B cell (primary cell): ENCODE measurements around the gene UBE2J2. TPM values are rescaled to one million over a fixed set of nuclear protein-coding genes. Genes with fewer than 3 reads are reported as not detected.

Experiments
- ATAC-seq: fragments of 200-7000 bp; cut with Tn5 transposase; one replicate; pipeline ENCODE4 v1.10.0; 2021; ENCODE audit warnings: low read depth, mild to moderate bottlenecking, moderate number of reproducible peaks, moderate library complexity
- CTCF ChIA-PET: fragments of 350-600 bp; sonication (Branson Sonifier 250); formaldehyde crosslinking; loops from one replicate; lab custom pipeline; 2021; ENCODE audit warnings: antibody characterized with exemption, inconsistent platforms; lab: Charles Lee
- POLR2A ChIA-PET: fragments of 350-600 bp; sonication (Branson Sonifier 250); formaldehyde crosslinking; loops from one replicate; lab custom pipeline; 2021; ENCODE audit warnings: antibody characterized with exemption; lab: Charles Lee
- DNase-seq: peaks from one replicate; pipeline ENCODE4 v3.0.0; 2013
- H2AFZ ChIP-seq: 2 replicates; pipeline ENCODE4 v1.6.1; 2012; ENCODE audit warnings: mild to moderate bottlenecking, low read depth, low read length; ENCODE audit not compliant: insufficient read depth, poor library complexity, severe bottlenecking
- H3K27ac ChIP-seq, 2 donors: 1 replicate in 1 of 2; 2 replicates in 1 of 2; pipeline ENCODE4 v1.5.1; 2012 to 2013; ENCODE audit warnings: low read length in 2 of 2, mild to moderate bottlenecking in 2 of 2, moderate library complexity in 1 of 2
- H3K27me3 ChIP-seq, 4 experiments: fragments of 200-600 bp in 1 of 4; sonication (generic) in 1 of 4; replicated peaks in 1 of 4; 1 replicate in 2 of 4; 2 replicates in 2 of 4; pipeline versions ENCODE4 v1.6.1 to v1.7.0; 2013 to 2016; ENCODE audit warnings: low read length in 3 of 4, mild to moderate bottlenecking in 2 of 4, mixed read lengths in 1 of 4, moderate library complexity in 1 of 4; ENCODE audit not compliant: insufficient read depth in 4 of 4, control insufficient read depth in 3 of 4; ENCODE audit errors: control extremely low read depth in 1 of 4
- H3K36me3 ChIP-seq, 2 experiments: replicated peaks in 1 of 2; 1 replicate in 1 of 2; 2 replicates in 1 of 2; pipeline versions ENCODE4 v1.6.1 to v1.7.1; 2013; ENCODE audit warnings: low read length in 1 of 2; ENCODE audit not compliant: insufficient read depth in 2 of 2, control insufficient read depth in 1 of 2; ENCODE audit errors: control extremely low read depth in 1 of 2, extremely low read depth in 1 of 2
- H3K4me1 ChIP-seq, 2 donors: fragments of 200-600 bp in 1 of 2; sonication (generic) in 1 of 2; 1 replicate in 1 of 2; 2 replicates in 1 of 2; pipeline versions ENCODE4 v1.5.1 to v1.6.1; 2013 to 2017; ENCODE audit warnings: low read length in 2 of 2; ENCODE audit not compliant: control insufficient read depth in 2 of 2, insufficient read depth in 2 of 2
- H3K4me2 ChIP-seq: replicated peaks from 2 replicates; pipeline ENCODE3; 2012; ENCODE audit warnings: mild to moderate bottlenecking, low read depth, low read length; ENCODE audit not compliant: poor library complexity, severe bottlenecking
- H3K4me3 ChIP-seq, 5 experiments: fragments of 200-600 bp in 1 of 5; sonication (generic) in 1 of 5; 1 replicate in 3 of 5; 2 replicates in 2 of 5; pipeline versions ENCODE4 v1.5.1 to v1.7.0; 2011 to 2016; ENCODE audit warnings: low read length in 4 of 5, mild to moderate bottlenecking in 4 of 5, low read depth in 2 of 5, control low read depth in 1 of 5, moderate library complexity in 1 of 5; ENCODE audit not compliant: insufficient read depth in 1 of 5; ENCODE audit errors: control extremely low read depth in 1 of 5, extremely low read depth in 1 of 5
- H3K79me2 ChIP-seq: fragments of 200-600 bp; sonication (generic); one replicate; pipeline ENCODE4 v1.6.0; 2016; ENCODE audit warnings: low read length; ENCODE audit not compliant: control insufficient read depth, insufficient read depth
- H3K9ac ChIP-seq: fragments of 200-600 bp; sonication (generic); 2 replicates; pipeline ENCODE4 v1.6.1; 2017; ENCODE audit warnings: mild to moderate bottlenecking, low read length, moderate library complexity
- H3K9me3 ChIP-seq, 3 donors: one replicate each; pipeline versions ENCODE4 v1.6.1 to v1.7.1; 2013; ENCODE audit warnings: low read length in 2 of 3; ENCODE audit not compliant: control insufficient read depth in 2 of 3, insufficient read depth in 1 of 3; ENCODE audit errors: control extremely low read depth in 1 of 3
- H4K20me1 ChIP-seq: 2 replicates; pipeline ENCODE4 v1.6.0; 2012; ENCODE audit warnings: mild to moderate bottlenecking, low read length; ENCODE audit not compliant: insufficient read depth, control insufficient read depth, poor library complexity, severe bottlenecking
- H3K27ac Mint-ChIP-seq: one replicate; pipeline ENCODE4 v1.8.0; 2021; ENCODE audit warnings: mixed read lengths
- H3K27me3 Mint-ChIP-seq: one replicate; pipeline ENCODE4 v1.8.0; 2021; ENCODE audit warnings: mixed read lengths
- H3K4me1 Mint-ChIP-seq: one replicate; pipeline ENCODE4 v1.8.0; 2021; ENCODE audit warnings: mixed read lengths
- H3K4me3 Mint-ChIP-seq: one replicate; pipeline ENCODE4 v1.8.0; 2021; ENCODE audit warnings: mixed read lengths
- H3K9me3 Mint-ChIP-seq: one replicate; pipeline ENCODE4 v1.8.0; 2022; ENCODE audit warnings: mixed read lengths; ENCODE audit not compliant: insufficient read depth
- EZH2 ChIP-seq: IDR thresholded peaks from 2 replicates; pipeline ENCODE4 v1.6.1; 2012; ENCODE audit warnings: borderline replicate concordance, low read depth, mild to moderate bottlenecking, moderate library complexity, low read length; ENCODE audit not compliant: insufficient read depth, poor library complexity, severe bottlenecking
- WGBS: methylation state at CpG from one replicate; pipeline ENCODE4 v1.1.5; 2013; ENCODE audit warnings: missing lambda C conversion rate; ENCODE audit not compliant: insufficient coverage; 5-methylcytosine and 5-hydroxymethylcytosine counted together
- intact Hi-C: fragments of 100-400 bp; cut with micrococcal nuclease; formaldehyde crosslinking; loops from one replicate; pipeline ENCODE4 v1.10.0; 2022
- polyA plus RNA-seq: library from polyadenylated mRNA; depleted of rRNA; stranded (reverse); fragments of >200 nt; gene quantifications from 2 replicates; pipeline ENCODE4 v1.2.3, GENCODE V29; 2012
- total RNA-seq, 2 donors: library from RNA; stranded (reverse); fragments of 120-200 nt in 1 of 2; gene quantifications; 1 replicate in 1 of 2; 2 replicates in 1 of 2; pipeline versions ENCODE4 v1.2.3 to v1.2.4, GENCODE V29; 2013 to 2022
- TF ChIP-seq, protein P1 (sequence below): fragments of 200-600 bp; IDR thresholded peaks from one replicate; pipeline ENCODE4 v1.8.0; 2022; ENCODE audit warnings: antibody characterized with exemption, mild to moderate bottlenecking

The UBE2J2 gene
- total and polyA plus RNA-seq, 2 donors (not counting 1 experiment from before 2014, with no cell fraction given), result 40.1 to 115 TPM

DNA sequence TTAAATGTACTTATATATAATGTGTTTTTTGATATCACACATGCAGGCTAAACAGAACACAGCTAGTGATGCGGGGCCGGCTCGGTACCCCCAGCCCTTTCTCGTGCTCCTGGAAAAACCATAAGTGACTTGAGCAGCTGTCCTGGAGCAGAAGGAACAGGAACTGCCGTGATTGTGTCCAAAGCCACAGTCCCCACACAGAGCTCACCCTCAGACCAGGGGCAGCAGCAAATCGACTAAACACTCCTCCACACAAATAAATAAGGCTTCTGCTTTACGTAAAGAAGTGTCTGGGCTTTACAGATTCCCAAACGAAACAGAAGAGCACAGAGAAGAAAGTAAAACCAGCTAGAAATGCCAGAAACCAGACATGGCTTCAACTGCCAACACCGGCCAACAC lies 9.6 kb downstream of the UBE2J2 start:
- ChIA-PET CTCF (interaction anchor here (4.5 kb wide), 1 partner anchor 142 kb away, joined by 26 read pairs; no protein-coding TSS in a partner anchor), POLR2A (no interaction called here)
- DNase-seq (no peak), ATAC-seq (no peak)
- intact Hi-C loops, result no loop called here
- Mint-ChIP-seq H3K4me3 (no peak overlapping the region), H3K27me3 (no peaks in the 10 kb centered on the region), H3K4me1 (peaks cover 19% of the 10 kb centered on the region), H3K9me3 (no peaks in the 10 kb centered on the region), H3K27ac (no peak overlapping the region)
- no peak overlapping the region for H2AFZ ChIP-seq
- peaks cover 85% of the 10 kb centered on the region for H4K20me1 ChIP-seq
- no peaks in the 10 kb centered on the region for H3K9me3 ChIP-seq
- H3K79me2 ChIP-seq, result peaks cover 65% of the 10 kb centered on the region
- H3K27me3 ChIP-seq, result no peaks in the 10 kb centered on the region
- WGBS, result 94% methylated on average over 9 of the region's 9 CpGs
- H3K9ac ChIP-seq, result no peak overlapping the region
- no peak overlapping the region for H3K4me2 ChIP-seq
- no peak overlapping the region for H3K27ac ChIP-seq
- H3K36me3 ChIP-seq, result peaks cover 0 to 64% of the 10 kb centered on the region in 2 experiments
- peaks cover 0 to 4% of the 10 kb centered on the region in 2 donors for H3K4me1 ChIP-seq
- no peak overlapping the region for H3K4me3 ChIP-seq
- no peak for TF ChIP-seq EZH2
- TF ChIP-seq, protein P1, sequence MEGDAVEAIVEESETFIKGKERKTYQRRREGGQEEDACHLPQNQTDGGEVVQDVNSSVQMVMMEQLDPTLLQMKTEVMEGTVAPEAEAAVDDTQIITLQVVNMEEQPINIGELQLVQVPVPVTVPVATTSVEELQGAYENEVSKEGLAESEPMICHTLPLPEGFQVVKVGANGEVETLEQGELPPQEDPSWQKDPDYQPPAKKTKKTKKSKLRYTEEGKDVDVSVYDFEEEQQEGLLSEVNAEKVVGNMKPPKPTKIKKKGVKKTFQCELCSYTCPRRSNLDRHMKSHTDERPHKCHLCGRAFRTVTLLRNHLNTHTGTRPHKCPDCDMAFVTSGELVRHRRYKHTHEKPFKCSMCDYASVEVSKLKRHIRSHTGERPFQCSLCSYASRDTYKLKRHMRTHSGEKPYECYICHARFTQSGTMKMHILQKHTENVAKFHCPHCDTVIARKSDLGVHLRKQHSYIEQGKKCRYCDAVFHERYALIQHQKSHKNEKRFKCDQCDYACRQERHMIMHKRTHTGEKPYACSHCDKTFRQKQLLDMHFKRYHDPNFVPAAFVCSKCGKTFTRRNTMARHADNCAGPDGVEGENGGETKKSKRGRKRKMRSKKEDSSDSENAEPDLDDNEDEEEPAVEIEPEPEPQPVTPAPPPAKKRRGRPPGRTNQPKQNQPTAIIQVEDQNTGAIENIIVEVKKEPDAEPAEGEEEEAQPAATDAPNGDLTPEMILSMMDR, result no peak

DNA sequence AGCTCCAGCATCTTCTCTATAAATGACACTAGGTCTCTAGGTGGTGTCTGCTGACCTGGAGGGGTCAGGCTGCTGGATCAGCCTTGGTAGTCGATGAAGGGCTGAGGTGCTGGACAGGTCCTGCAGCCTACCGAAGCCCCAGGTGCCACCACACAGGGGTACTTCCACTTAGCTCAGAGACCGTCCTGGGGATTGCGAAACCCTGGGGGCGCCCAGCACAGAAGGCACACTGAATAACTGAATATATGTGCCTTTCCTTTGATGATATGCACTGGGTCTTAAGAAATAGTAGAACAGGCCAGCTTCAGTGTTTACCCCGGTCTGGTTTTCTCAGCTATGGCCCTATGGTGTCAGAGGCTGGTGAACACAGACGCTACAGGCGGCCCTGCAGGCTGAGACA lies 10.9 kb downstream of the UBE2J2 start:
- WGBS, result 95% methylated on average over 8 of the region's 8 CpGs
- Histone ChIP-seq H3K27ac (no peak overlapping the region), H3K9ac (no peak overlapping the region), H2AFZ (no peak overlapping the region), H3K4me3 (no peak overlapping the region), H3K79me2 (peaks cover 62% of the 10 kb centered on the region), H3K27me3 (no peaks in the 10 kb centered on the region), H3K9me3 (no peaks in the 10 kb centered on the region), H3K36me3 (peaks cover 0 to 59% of the 10 kb centered on the region in 2 experiments), H3K4me1 (peaks cover 0 to 4% of the 10 kb centered on the region in 2 donors), H3K4me2 (no peak overlapping the region), H4K20me1 (peaks cover 81% of the 10 kb centered on the region)
- Mint-ChIP-seq H3K4me3 (no peak overlapping the region), H3K4me1 (peaks cover 16% of the 10 kb centered on the region), H3K9me3 (no peaks in the 10 kb centered on the region), H3K27ac (no peak overlapping the region), H3K27me3 (no peaks in the 10 kb centered on the region)
- ChIA-PET CTCF (interaction anchor here (4.5 kb wide), 1 partner anchor 141 kb away, joined by 26 read pairs; no protein-coding TSS in a partner anchor), POLR2A (no interaction called here)
- ATAC-seq (no peak), DNase-seq (no peak)
- TF ChIP-seq, protein P1, result no peak
- TF ChIP-seq EZH2, result no peak
- intact Hi-C loops, result no loop called here
